GM12878 (cell line): Measurements from ENCODE around the gene POGLUT3. TPM values are rescaled to one million over a fixed set of nuclear protein-coding genes. Genes with fewer than 3 reads are reported as not detected.

ENCODE experiments used
- ATAC-seq: fragments of 200-7000 bp; cut with Tn5 transposase; 3 replicates; pipeline ENCODE4 v1.9.1; 2020; ENCODE audit warnings: mild to moderate bottlenecking, moderate library complexity
- BruUV-seq: library from RNA; stranded (reverse); fragments of 400-500 nt; replicated peaks from 2 replicates; lab custom pipeline; 2021; lab: Mats Ljungman, UMichigan
- CTCF ChIA-PET: fragments of 300-600 bp; sonication (Branson Sonifier 250); formaldehyde crosslinking; extraction: SDS; loops from one replicate; lab custom pipeline; 2021; ENCODE audit warnings: inconsistent platforms; lab: Yijun Ruan, JAX
- POLR2A ChIA-PET: fragments of 350-600 bp; formaldehyde crosslinking; extraction: SDS; loops from one replicate; lab custom pipeline; 2021; ENCODE audit warnings: inconsistent platforms; lab: Charles Lee
- RAD21 ChIA-PET: fragments of 300-600 bp; sonication (Branson Sonifier 250); formaldehyde crosslinking; loops from one replicate; lab custom pipeline; 2023; ENCODE audit warnings: antibody characterized with exemption; ENCODE audit not compliant: unreplicated experiment; lab: Charles Lee
- SMC1A ChIA-PET: fragments of 300-600 bp; sonication (Branson Sonifier 250); formaldehyde crosslinking; loops from one replicate; lab custom pipeline; 2023; ENCODE audit not compliant: unreplicated experiment, uncharacterized antibody; lab: Charles Lee
- DNase-seq: peaks from one replicate; pipeline ENCODE4 v3.0.0-alpha.2; 2011; ENCODE audit warnings: low read depth, low spot score
- FAIRE-seq: peaks from 3 replicates; lab custom pipeline; 2011; peaks lifted over from hg19 to GRCh38; lab: Jason Lieb, UNC
- H2AFZ ChIP-seq: 2 replicates; pipeline ENCODE4 v1.6.0; 2011; ENCODE audit warnings: low read depth, low read length, control low read depth; ENCODE audit not compliant: control insufficient read depth
- H3K27ac ChIP-seq: 2 replicates; pipeline ENCODE4 v1.5.1; 2011; ENCODE audit warnings: control low read depth; ENCODE audit not compliant: control insufficient read depth, insufficient read depth
- H3K27me3 ChIP-seq, 2 experiments: replicated peaks in 1 of 2; 2 replicates each; pipeline versions ENCODE4 v1.6.0 to v1.6.1; 2011; ENCODE audit warnings: low read length in 1 of 2; ENCODE audit not compliant: control insufficient read depth in 2 of 2, insufficient read depth in 2 of 2
- H3K36me3 ChIP-seq, 2 experiments: 2 replicates each; pipeline ENCODE4 v1.5.1; 2011; ENCODE audit warnings: low read length in 1 of 2; ENCODE audit not compliant: control insufficient read depth in 2 of 2, insufficient read depth in 2 of 2
- H3K4me1 ChIP-seq: 2 replicates; pipeline ENCODE4 v1.6.1; 2011; ENCODE audit warnings: mild to moderate bottlenecking, low read length, moderate library complexity, mixed read lengths; ENCODE audit not compliant: control insufficient read depth, insufficient read depth
- H3K4me2 ChIP-seq: 2 replicates; pipeline ENCODE4 v1.6.0; 2011; ENCODE audit warnings: control low read depth; ENCODE audit not compliant: control insufficient read depth, insufficient read depth
- H3K4me3 ChIP-seq: fragments of 200-600 bp; sonication (generic); 2 replicates; pipeline ENCODE4 v1.5.1; 2016
- H3K79me2 ChIP-seq: 2 replicates; pipeline ENCODE4 v1.6.0; 2011; ENCODE audit warnings: low read length; ENCODE audit not compliant: control insufficient read depth, insufficient read depth
- H3K9ac ChIP-seq: 2 replicates; pipeline ENCODE4 v1.8.0; 2011; ENCODE audit warnings: low read length, control low read depth, mixed read lengths; ENCODE audit not compliant: control insufficient read depth, insufficient read depth
- H3K9me3 ChIP-seq: replicated peaks from 3 replicates; pipeline ENCODE4 v1.5.1; 2011; ENCODE audit warnings: mild to moderate bottlenecking, low read length; ENCODE audit not compliant: control insufficient read depth, insufficient read depth
- H4K20me1 ChIP-seq: 2 replicates; pipeline ENCODE4 v1.6.0; 2011; ENCODE audit not compliant: control insufficient read depth, insufficient read depth
- BHLHE40 ChIP-seq, 2 experiments: fragments of 450-650 bp in 1 of 2; IDR thresholded peaks; 2 replicates each; pipeline ENCODE4 v1.6.1; 2011 to 2017; ENCODE audit warnings: low read depth in 2 of 2, borderline replicate concordance in 1 of 2, improper control_type of control experiment in 1 of 2, low read length in 1 of 2, mild to moderate bottlenecking in 1 of 2
- CREM ChIP-seq: IDR thresholded peaks from 2 replicates; pipeline ENCODE4 v1.6.1; 2014; ENCODE audit warnings: antibody characterized with exemption, low read depth
- MEF2A ChIP-seq: IDR thresholded peaks from 2 replicates; pipeline ENCODE4 v1.6.1; 2011; ENCODE audit warnings: low read depth, mild to moderate bottlenecking, low read length, moderate library complexity; ENCODE audit not compliant: insufficient read depth
- MLLT1 ChIP-seq: fragments of 450-650 bp; IDR thresholded peaks from 2 replicates; pipeline ENCODE4 v1.6.1; 2016; ENCODE audit warnings: mild to moderate bottlenecking
- NFYB ChIP-seq: IDR thresholded peaks from 2 replicates; pipeline ENCODE4 v1.6.1; 2011; ENCODE audit warnings: low read depth, mild to moderate bottlenecking, low read length, improper control_type of control experiment, moderate library complexity; ENCODE audit not compliant: insufficient read depth
- RAD21 ChIP-seq: IDR thresholded peaks from 2 replicates; pipeline ENCODE4 v1.6.1; 2011; ENCODE audit warnings: mild to moderate bottlenecking, low read depth, low read length, moderate library complexity; ENCODE audit not compliant: insufficient read depth
- STAT3 ChIP-seq: IDR thresholded peaks from 2 replicates; pipeline ENCODE4 v1.6.1; 2011; ENCODE audit warnings: low read depth, low read length, improper control_type of control experiment
- whole genome bisulfite sequencing: methylation state at CpG from one replicate; pipeline ENCODE4 v1.1.6; 2016; ENCODE audit warnings: low lambda C conversion rate; ENCODE audit not compliant: insufficient replicate concordance, insufficient coverage; ENCODE audit errors: missing lambda C conversion rate; 5-methylcytosine and 5-hydroxymethylcytosine counted together
- in situ Hi-C: fragments of 300-500 bp; cut with MboI; formaldehyde crosslinking; loops from 9 replicates; pipeline ENCODE4 v1.14.3; 2018; ENCODE audit warnings: mixed read lengths
- intact Hi-C: fragments of 100-400 bp; cut with micrococcal nuclease; formaldehyde crosslinking; loops from one replicate; pipeline ENCODE4 v1.14.2; 2022; ENCODE audit not compliant: unreplicated experiment
- polyA plus RNA-seq, 11 experiments: library from polyadenylated mRNA; depleted of rRNA in 4 of 11; unstranded in 6 of 11; stranded (reverse) in 5 of 11; fragments of >200 nt; fragmentation: Nextera tagmentation in 4 of 11; fragmentation: Illumina TruSeq in 1 of 11; extraction: Ambion mirVana in 4 of 11; extraction: Trizol in 1 of 11; gene quantifications; 1 replicate in 1 of 11; 2 replicates in 10 of 11; pipeline versions ENCODE4 v1.2.1 to v1.2.3, GENCODE V29; 2011 to 2016; ENCODE audit warnings: inconsistent platforms in 2 of 11, missing spikeins in 2 of 11, low read depth in 1 of 11
- total RNA-seq, 4 experiments: library from RNA; depleted of rRNA in 3 of 4; stranded (reverse); fragments of >200 nt in 3 of 4; fragmentation: Illumina TruSeq in 1 of 4; extraction: Trizol in 1 of 4; gene quantifications; 2 replicates each; pipeline versions ENCODE4 v1.2.1 to v1.2.3, GENCODE V29; 2013 to 2021

The POGLUT3 gene
- total and polyA plus RNA-seq, 10 of the 15 experiments (the other 5 are each of a cell fraction or from before 2014, with no cell fraction given) = 3.7 to 21.5 (median 12.9) TPM

- TF ChIP-seq MEF2A = no peak
- TF ChIP-seq, all 136 proteins: peak for 0
Measured at GRCh38 chr11:108536783-108537182, 38.6 kb upstream of the POGLUT3 start (continued).

- CTCF ChIA-PET = no interaction called here
- intact Hi-C loops = no loop called here
- Histone ChIP-seq H3K27me3 (no peaks in the 10 kb centered on the region), H3K79me2 (no peaks in the 10 kb centered on the region), H3K9ac (no peak overlapping the region), H2AFZ (no peak overlapping the region), H3K4me3 (no peak overlapping the region), H3K9me3 (no peaks in the 10 kb centered on the region), H3K36me3 (no peaks in the 10 kb centered on the region; a peak in 1 of 4 replicates), H4K20me1 (no peaks in the 10 kb centered on the region), H3K4me1 (no peaks in the 10 kb centered on the region), H3K4me2 (no peak overlapping the region), H3K27ac (no peak overlapping the region)
- DNase-seq (no peak), ATAC-seq (no peak), FAIRE-seq (no peak)
- no peak for TF ChIP-seq RAD21
- TF ChIP-seq CREM = no peak
- no peak for TF ChIP-seq NFYB
- TF ChIP-seq MLLT1 = no peak
- TF ChIP-seq BHLHE40 (IDR thresholded peaks at IDR 0.05; ENCODE audit: borderline replicate concordance in 1 of 2, low read depth in 2 of 2, low read length in 1 of 2) = no peak
- TF ChIP-seq STAT3 = no peak
- POLR2A ChIA-PET = interaction anchor here (0.5 to 1.7 kb wide), 2 partner anchors 22 to 106 kb away, joined by 3 to 4 read pairs; no protein-coding TSS in a partner anchor
- RAD21 ChIA-PET = no interaction called here
- BruUV-seq = no TSS peak
- in situ Hi-C loops = no loop called here
- SMC1A ChIA-PET = interaction anchor here (1.3 to 2.5 kb wide), 3 partner anchors 9 to 13 kb away, joined by 4 to 6 read pairs (median 5); no protein-coding TSS in a partner anchor
- 73% methylated on average over 6 of the region's 6 CpGs for WGBS
Measured at GRCh38 chr11:108535384-108535955, 37.3 kb upstream of the POGLUT3 start.
